RWPE1 (cell line): ENCODE results near the gene LRRC4.

Source experiments
- CTCF ChIA-PET: fragments of 350-600 bp; sonication (Branson Sonifier 250); formaldehyde crosslinking; extraction: SDS; loops from one replicate; lab custom pipeline; 2021; lab: Yijun Ruan, JAX
- POLR2A ChIA-PET: fragments of 400-600 bp; formaldehyde crosslinking; extraction: SDS; loops from one replicate; lab custom pipeline; 2020; ENCODE audit warnings: antibody characterized with exemption; ENCODE audit not compliant: low non-redundant PET; lab: Yijun Ruan, JAX
- DNase-seq: peaks from one replicate; pipeline ENCODE4 v3.0.0; 2012; ENCODE audit warnings: low spot score
- H3K27ac ChIP-seq: fragments of 450-650 bp; 2 replicates; pipeline ENCODE4 v1.5.1; 2017
- TF ChIP-seq, protein P1 (sequence below): fragments of 450-650 bp; conservative IDR thresholded peaks from 2 replicates; pipeline ENCODE4 v1.5.1; 2017; ENCODE audit warnings: low read depth, mild to moderate bottlenecking

LRRC4 gene

DNA sequence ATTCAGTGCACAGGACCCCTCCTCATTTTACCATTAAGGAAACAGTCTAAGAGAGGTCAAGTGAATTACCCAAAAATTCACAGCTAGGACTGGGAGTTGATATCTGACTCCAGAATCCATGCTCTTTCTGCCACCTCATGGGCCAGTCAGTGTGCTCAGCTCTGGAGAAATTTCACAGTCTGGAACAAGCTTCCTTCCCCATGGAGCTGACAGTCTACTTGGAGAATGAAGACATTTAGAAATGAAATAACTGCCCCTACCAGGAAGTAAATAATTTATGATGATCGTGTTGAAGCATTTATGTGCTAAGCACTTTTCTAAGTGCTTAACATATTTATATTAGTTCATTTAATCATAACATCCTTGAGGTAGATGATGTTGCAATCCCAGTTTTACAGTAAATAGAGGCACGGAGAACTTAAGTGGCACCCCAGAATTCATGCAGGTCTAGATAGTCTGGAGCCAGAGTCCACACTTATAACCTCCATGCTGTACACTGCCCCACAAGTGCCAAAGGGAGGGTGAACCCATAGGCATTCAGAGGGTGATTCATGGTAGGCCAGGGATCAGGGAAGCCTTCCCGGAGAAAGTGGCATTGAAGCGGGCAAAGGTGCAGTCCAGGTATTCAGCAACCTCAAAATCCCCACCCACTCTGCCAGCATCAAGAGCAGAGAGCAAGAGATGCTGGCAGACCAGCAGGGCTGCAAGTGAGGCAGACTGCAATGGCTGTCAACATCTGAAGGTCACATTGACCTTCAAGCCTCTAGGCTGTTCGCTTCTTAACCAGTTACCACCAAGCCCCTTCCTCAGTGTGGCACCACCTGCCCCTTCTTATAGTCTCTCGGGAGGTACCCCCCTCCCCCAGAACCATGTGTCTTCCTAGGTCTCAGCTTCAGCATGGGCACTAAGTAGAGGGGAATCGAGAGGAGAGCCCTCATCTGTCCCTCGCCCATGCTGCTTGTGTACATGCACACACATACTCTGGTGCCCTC is 38.4 kb upstream of the LRRC4 start:
- TF ChIP-seq, protein P1, sequence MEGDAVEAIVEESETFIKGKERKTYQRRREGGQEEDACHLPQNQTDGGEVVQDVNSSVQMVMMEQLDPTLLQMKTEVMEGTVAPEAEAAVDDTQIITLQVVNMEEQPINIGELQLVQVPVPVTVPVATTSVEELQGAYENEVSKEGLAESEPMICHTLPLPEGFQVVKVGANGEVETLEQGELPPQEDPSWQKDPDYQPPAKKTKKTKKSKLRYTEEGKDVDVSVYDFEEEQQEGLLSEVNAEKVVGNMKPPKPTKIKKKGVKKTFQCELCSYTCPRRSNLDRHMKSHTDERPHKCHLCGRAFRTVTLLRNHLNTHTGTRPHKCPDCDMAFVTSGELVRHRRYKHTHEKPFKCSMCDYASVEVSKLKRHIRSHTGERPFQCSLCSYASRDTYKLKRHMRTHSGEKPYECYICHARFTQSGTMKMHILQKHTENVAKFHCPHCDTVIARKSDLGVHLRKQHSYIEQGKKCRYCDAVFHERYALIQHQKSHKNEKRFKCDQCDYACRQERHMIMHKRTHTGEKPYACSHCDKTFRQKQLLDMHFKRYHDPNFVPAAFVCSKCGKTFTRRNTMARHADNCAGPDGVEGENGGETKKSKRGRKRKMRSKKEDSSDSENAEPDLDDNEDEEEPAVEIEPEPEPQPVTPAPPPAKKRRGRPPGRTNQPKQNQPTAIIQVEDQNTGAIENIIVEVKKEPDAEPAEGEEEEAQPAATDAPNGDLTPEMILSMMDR = no peak
- POLR2A ChIA-PET = no interaction called here
- no peak for DNase-seq
- CTCF ChIA-PET = no interaction called here
- no peak overlapping the region for H3K27ac ChIP-seq

DNA sequence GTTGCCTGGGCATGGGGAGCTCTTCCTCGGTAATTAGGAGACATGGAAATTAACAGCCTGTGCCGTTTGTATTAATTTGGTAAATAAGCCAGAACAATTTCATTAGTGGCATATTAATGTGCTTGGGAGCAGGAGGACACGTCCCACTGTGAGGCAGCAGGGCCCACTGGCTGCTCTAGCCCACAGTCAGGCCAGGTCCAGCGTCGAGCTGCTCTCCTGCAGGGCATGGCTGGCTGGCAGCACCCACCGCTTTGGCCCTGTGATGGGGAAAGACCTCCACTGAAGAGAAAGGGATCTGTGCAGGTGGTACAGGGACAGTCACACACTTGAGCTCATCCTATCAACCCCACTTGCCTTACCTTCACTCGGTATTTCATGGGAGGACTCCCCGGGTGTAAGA is 37.5 kb upstream of the LRRC4 start:
- no peak overlapping the region for H3K27ac ChIP-seq
- DNase-seq = no peak
- TF ChIP-seq, protein P1 = no peak
- CTCF ChIA-PET = interaction anchor here (0.6 kb wide), 1 partner anchor 525 kb away, joined by 4 read pairs; no protein-coding TSS in a partner anchor
- POLR2A ChIA-PET = no interaction called here

DNA sequence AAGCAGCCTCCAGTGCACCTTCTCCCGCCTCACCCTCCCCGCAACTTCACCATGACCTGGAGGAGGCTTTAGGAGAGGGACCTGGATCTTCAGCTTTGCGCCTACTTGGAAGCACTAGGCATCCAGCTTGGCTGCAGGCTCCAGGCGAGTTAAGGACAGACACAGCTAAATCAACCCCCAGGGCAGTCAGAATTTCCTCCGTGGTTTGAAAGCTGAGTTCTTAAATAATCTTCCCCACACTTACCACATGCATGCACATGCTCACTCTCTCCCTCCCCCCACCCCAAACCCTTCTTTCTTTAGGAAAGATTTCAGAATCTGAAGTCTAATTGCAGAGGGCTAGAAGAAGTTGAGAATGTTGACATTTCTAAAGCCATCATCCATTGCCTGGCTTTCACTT is 36.7 kb upstream of the LRRC4 start:
- ChIA-PET POLR2A (no interaction called here), CTCF (interaction anchor here (0.5 kb wide), 1 partner anchor 15 kb away, joined by 5 read pairs; no protein-coding TSS in a partner anchor)
- no peak overlapping the region for H3K27ac ChIP-seq
- no peak for DNase-seq
- TF ChIP-seq, protein P1 = no peak

DNA sequence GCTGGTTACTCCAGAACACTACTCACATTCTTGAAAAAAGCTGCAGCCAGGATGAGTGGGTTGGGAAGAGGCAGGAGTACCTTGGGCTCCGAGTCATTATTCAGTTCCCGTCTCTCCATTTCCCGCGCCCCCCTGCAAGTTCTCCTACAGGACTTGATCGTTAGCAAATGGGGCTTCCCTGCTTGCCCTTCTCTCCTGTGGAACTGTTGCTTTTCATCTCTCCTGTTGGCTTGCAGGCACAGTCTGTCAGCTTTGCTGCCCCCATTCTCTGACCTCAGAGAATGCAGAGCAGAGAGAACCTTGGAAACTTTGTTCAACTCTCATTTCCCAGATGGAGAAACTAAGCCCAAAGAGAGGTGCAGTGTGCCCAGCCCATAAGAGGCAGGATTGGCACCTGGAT is 35.6 kb upstream of the LRRC4 start:
- no peak overlapping the region for H3K27ac ChIP-seq
- POLR2A ChIA-PET = no interaction called here
- TF ChIP-seq, protein P1 = no peak
- CTCF ChIA-PET = interaction anchor here (0.6 kb wide), 1 partner anchor 16 kb away, joined by 4 read pairs; no protein-coding TSS in a partner anchor
- no peak for DNase-seq

DNA sequence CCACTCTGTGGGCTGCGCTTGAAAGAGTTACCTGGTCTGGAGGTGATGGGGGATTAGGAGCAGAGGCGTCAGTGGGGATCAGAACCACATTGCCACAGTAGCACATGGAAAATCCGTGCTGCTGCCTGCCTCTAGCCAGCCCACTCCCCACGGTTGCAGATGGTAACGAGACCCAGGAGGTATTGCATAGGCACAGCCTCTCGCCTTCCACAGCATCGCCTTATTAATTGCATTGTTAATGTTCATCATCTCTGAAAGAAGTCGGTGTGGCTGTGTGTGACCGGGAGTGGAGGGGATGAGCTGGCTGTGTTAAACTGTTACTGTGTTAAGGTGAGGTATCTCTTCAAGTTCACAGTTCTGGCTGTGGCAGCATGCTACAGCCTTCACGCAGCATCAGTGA is 35.2 kb upstream of the LRRC4 start:
- ChIA-PET POLR2A (no interaction called here), CTCF (interaction anchor here (0.6 kb wide), 1 partner anchor 16 kb away, joined by 4 read pairs; no protein-coding TSS in a partner anchor)
- DNase-seq = no peak
- TF ChIP-seq, protein P1 = no peak
- no peak overlapping the region for H3K27ac ChIP-seq

DNA sequence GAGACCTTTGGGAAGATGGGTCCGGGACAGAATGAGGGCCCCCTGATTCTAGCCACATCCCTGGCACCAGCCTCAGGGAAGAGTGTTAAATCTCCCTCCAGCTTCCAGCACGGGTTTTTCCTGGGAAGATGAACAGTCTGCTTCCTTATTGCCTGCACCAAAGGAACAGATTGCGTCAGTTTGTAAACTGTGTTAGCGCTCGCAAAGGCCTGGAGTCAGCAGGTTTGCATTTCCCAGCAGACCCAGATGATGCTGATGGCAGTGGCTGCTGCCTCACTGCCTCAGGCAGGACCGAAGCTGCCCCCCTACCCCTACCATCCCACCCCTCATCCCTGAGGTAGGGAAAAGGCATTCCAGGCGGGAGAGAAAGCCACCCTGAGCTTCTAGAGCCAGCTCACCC is 34.6 kb upstream of the LRRC4 start:
- TF ChIP-seq, protein P1 = no peak
- CTCF ChIA-PET = no interaction called here
- no peak for DNase-seq
- POLR2A ChIA-PET = no interaction called here
- no peak overlapping the region for H3K27ac ChIP-seq
